ENCODE results near the gene LILRB2.

DNA sequence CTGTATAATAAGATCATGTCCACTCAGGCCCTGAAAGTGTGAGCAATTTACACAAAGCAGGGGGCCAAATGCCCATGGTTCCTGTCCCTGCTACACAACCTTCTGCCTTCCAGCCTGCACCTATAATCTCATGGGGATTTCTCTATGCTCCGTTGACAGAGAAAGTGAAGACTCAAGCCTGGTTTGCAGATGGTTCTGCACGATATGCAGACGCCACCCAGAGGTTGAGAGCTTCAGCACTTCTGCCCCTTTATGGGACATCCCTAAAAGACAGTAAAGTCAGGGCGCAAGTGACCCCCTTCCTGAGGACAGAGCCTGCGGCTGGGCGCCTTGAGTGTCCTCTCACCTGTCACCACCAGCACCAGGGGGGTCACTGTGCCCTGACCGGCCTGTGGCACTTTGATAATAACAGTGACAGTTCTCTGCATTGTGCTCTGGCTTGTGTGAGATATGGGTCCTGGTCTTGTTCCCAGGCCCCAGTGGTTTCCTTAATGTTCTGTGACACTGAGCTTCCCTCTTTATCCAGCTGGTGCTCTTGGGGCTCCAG lies 16.9 kb upstream of the LILRB2 start:
- TF ChIP-seq POLR2A (IDR thresholded peaks at IDR 0.05; ENCODE audit: low read depth, low read length): no peak
- TF ChIP-seq, protein P1, sequence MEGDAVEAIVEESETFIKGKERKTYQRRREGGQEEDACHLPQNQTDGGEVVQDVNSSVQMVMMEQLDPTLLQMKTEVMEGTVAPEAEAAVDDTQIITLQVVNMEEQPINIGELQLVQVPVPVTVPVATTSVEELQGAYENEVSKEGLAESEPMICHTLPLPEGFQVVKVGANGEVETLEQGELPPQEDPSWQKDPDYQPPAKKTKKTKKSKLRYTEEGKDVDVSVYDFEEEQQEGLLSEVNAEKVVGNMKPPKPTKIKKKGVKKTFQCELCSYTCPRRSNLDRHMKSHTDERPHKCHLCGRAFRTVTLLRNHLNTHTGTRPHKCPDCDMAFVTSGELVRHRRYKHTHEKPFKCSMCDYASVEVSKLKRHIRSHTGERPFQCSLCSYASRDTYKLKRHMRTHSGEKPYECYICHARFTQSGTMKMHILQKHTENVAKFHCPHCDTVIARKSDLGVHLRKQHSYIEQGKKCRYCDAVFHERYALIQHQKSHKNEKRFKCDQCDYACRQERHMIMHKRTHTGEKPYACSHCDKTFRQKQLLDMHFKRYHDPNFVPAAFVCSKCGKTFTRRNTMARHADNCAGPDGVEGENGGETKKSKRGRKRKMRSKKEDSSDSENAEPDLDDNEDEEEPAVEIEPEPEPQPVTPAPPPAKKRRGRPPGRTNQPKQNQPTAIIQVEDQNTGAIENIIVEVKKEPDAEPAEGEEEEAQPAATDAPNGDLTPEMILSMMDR (IDR thresholded peaks at IDR 0.05; ENCODE audit: extremely low read depth in 1 of 2, insufficient read depth in 1 of 2, low read depth in 1 of 2, low read length in 2 of 2): no peak

All from endothelial cell of umbilical vein (primary cell).